Liver (tissue), 9 donors: ENCODE results near the gene NAT16. TPM values are rescaled to one million over a fixed set of nuclear protein-coding genes. Genes with fewer than 3 reads are reported as not detected.
A peak's percentile ranks its signal among the peaks of the same experiment; 100 is the strongest.

Experiments used
- DNase-seq: peaks from one replicate; pipeline ENCODE4 v3.0.0-alpha.2; 2017; ENCODE audit warnings: low spot score
- H3K27ac ChIP-seq, 2 donors: one replicate each; pipeline ENCODE4 v1.7.0; 2013; ENCODE audit warnings: inconsistent platforms in 2 of 2, low read length in 2 of 2, control low read depth in 1 of 2, low read depth in 1 of 2, mild to moderate bottlenecking in 1 of 2
- H3K27me3 ChIP-seq, 4 donors: one replicate each; pipeline versions ENCODE4 v1.6.1 to v1.7.0; 2013; ENCODE audit warnings: low read length in 3 of 4, inconsistent platforms in 1 of 4, mild to moderate bottlenecking in 1 of 4, moderate library complexity in 1 of 4; ENCODE audit not compliant: control insufficient read depth in 4 of 4, insufficient read depth in 4 of 4
- H3K36me3 ChIP-seq, 4 donors: one replicate each; pipeline versions ENCODE4 v1.6.1 to v1.7.0; 2013; ENCODE audit warnings: low read length in 3 of 4, mild to moderate bottlenecking in 3 of 4, low read depth in 1 of 4, moderate library complexity in 1 of 4; ENCODE audit not compliant: control insufficient read depth in 4 of 4, insufficient read depth in 3 of 4
- H3K4me1 ChIP-seq, 4 donors: one replicate each; pipeline versions ENCODE4 v1.6.1 to v1.7.0; 2013; ENCODE audit warnings: low read length in 3 of 4, mild to moderate bottlenecking in 3 of 4, moderate library complexity in 1 of 4; ENCODE audit not compliant: control insufficient read depth in 4 of 4, insufficient read depth in 4 of 4
- H3K4me3 ChIP-seq, 3 donors: one replicate each; pipeline versions ENCODE4 v1.6.1 to v1.7.0; 2013; ENCODE audit warnings: low read length in 3 of 3, control low read depth in 1 of 3, low read depth in 1 of 3, mild to moderate bottlenecking in 1 of 3
- H3K9ac ChIP-seq, 2 donors: one replicate each; pipeline ENCODE4 v1.7.0; 2013; ENCODE audit warnings: low read length in 2 of 2, mild to moderate bottlenecking in 2 of 2, moderate library complexity in 2 of 2, control low read depth in 1 of 2, low read depth in 1 of 2
- H3K9me3 ChIP-seq, 4 donors: one replicate each; pipeline versions ENCODE4 v1.6.1 to v1.7.0; 2013; ENCODE audit warnings: low read length in 3 of 4; ENCODE audit not compliant: control insufficient read depth in 4 of 4
- ATF3 ChIP-seq: IDR thresholded peaks from 2 replicates; pipeline ENCODE4 v1.6.1; 2016; ENCODE audit warnings: antibody characterized with exemption
- CTCF ChIP-seq: fragments of 150-350 bp; IDR thresholded peaks from 2 replicates; pipeline ENCODE4 v1.5.1; 2017; ENCODE audit warnings: improper control_type of control experiment, low read depth, low read length; ENCODE audit not compliant: missing input control
- EGR1 ChIP-seq, 2 donors: IDR thresholded peaks; 2 replicates each; pipeline ENCODE4 v1.6.1; 2016 to 2018; ENCODE audit warnings: antibody characterized with exemption in 2 of 2, low read depth in 2 of 2
- FOXA1 ChIP-seq: IDR thresholded peaks from 2 replicates; pipeline ENCODE4 v1.6.1; 2016; ENCODE audit warnings: antibody characterized with exemption
- GABPA ChIP-seq, 2 donors: IDR thresholded peaks in 1 of 2; conservative IDR thresholded peaks in 1 of 2; 2 replicates each; pipeline ENCODE4 v1.6.1; 2016; ENCODE audit warnings: antibody characterized with exemption in 2 of 2, mild to moderate bottlenecking in 1 of 2, moderate library complexity in 1 of 2
- HNF4A ChIP-seq, 2 donors: conservative IDR thresholded peaks; 2 replicates each; pipeline ENCODE4 v1.6.1; 2016; ENCODE audit warnings: antibody characterized with exemption in 2 of 2, mild to moderate bottlenecking in 2 of 2
- HNF4G ChIP-seq: IDR thresholded peaks from 2 replicates; pipeline ENCODE4 v1.6.1; 2016; ENCODE audit warnings: antibody characterized with exemption
- JUND ChIP-seq, 2 donors: IDR thresholded peaks; 2 replicates each; pipeline ENCODE4 v1.6.1; 2016; ENCODE audit warnings: antibody characterized with exemption in 2 of 2
- NR2F2 ChIP-seq: IDR thresholded peaks from 2 replicates; pipeline ENCODE4 v1.6.1; 2016; ENCODE audit warnings: antibody characterized with exemption
- RAD21 ChIP-seq, 2 donors: IDR thresholded peaks; 2 replicates each; pipeline ENCODE4 v1.6.1; 2016; ENCODE audit warnings: antibody characterized with exemption in 2 of 2, mild to moderate bottlenecking in 2 of 2
- REST ChIP-seq: IDR thresholded peaks from 2 replicates; pipeline ENCODE4 v1.6.1; 2016; ENCODE audit warnings: antibody characterized with exemption, mild to moderate bottlenecking
- SP1 ChIP-seq: IDR thresholded peaks from 2 replicates; pipeline ENCODE4 v1.6.1; 2018; ENCODE audit warnings: antibody characterized with exemption, mild to moderate bottlenecking
- TAF1 ChIP-seq: conservative IDR thresholded peaks from 2 replicates; pipeline ENCODE4 v1.6.1; 2016; ENCODE audit warnings: antibody characterized with exemption, mild to moderate bottlenecking
- WGBS: extraction: QIAGEN DNeasy Blood & Tissue Kit; methylation state at CpG from one replicate; pipeline ENCODE4 v1.1.7; 2013; 5-methylcytosine and 5-hydroxymethylcytosine counted together
- polyA plus RNA-seq, 2 donors: library from polyadenylated mRNA; stranded (reverse) in 1 of 2; unstranded in 1 of 2; fragments of 200-250 nt in 1 of 2; fragments of >200 nt in 1 of 2; fragmentation: Nextera tagmentation in 1 of 2; extraction: Ambion mirVana in 1 of 2; gene quantifications; one replicate each; pipeline versions ENCODE4 v1.2.1 to v1.2.3, GENCODE V29; 2013 to 2015
- total RNA-seq, 2 donors: library from RNA; depleted of rRNA; stranded (reverse); fragments of >200 nt; gene quantifications; one replicate each; pipeline ENCODE4 v1.2.3, GENCODE V29; 2014
- TF ChIP-seq, protein P1 (sequence below): IDR thresholded peaks from 2 replicates; pipeline ENCODE4 v1.6.1; 2016; ENCODE audit warnings: antibody characterized with exemption
- donor health status: healthy.
- donor health status: healthy.
- donor health status: healthy.
- donor health status: healthy.
- donor health status: healthy.

The NAT16 gene
- total and polyA plus RNA-seq, 4 donors: not detected

DNA sequence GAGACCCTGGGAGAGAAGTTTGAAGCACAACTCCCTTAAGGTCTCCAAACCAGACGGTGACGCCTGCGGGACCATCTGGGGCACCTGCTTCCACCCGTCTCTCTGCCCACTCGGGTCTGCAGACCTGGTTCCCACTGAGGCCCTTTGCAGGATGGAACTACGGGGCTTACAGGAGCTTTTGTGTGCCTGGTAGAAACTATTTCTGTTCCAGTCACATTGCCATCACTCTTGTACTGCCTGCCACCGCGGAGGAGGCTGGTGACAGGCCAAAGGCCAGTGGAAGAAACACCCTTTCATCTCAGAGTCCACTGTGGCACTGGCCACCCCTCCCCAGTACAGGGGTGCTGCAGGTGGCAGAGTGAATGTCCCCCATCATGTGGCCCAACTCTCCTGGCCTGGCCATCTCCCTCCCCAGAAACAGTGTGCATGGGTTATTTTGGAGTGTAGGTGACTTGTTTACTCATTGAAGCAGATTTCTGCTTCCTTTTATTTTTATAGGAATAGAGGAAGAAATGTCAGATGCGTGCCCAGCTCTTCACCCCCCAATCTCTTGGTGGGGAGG is 42.4 kb downstream of the NAT16 start:
- Histone ChIP-seq H3K9me3 (no peaks in the 10 kb centered on the region), H3K9ac (peak overlapping the region in 1 of 2 donors; percentile 36), H3K4me3 (no peak overlapping the region), H3K4me1 (peaks cover 0 to 6% (median under 1%) of the 10 kb centered on the region in 4 donors), H3K36me3 (peaks cover 5 to 17% (median 14%) of the 10 kb centered on the region in 4 donors), H3K27ac (peak overlapping the region; percentile 65), H3K27me3 (no peaks in the 10 kb centered on the region)
- TF ChIP-seq HNF4A (conservative IDR thresholded peaks at IDR 0.05) (peak; percentile 12 to 46), REST (no peak)
- WGBS: 70% methylated on average over 9 of the region's 9 CpGs
- DNase-seq: no peak

DNA sequence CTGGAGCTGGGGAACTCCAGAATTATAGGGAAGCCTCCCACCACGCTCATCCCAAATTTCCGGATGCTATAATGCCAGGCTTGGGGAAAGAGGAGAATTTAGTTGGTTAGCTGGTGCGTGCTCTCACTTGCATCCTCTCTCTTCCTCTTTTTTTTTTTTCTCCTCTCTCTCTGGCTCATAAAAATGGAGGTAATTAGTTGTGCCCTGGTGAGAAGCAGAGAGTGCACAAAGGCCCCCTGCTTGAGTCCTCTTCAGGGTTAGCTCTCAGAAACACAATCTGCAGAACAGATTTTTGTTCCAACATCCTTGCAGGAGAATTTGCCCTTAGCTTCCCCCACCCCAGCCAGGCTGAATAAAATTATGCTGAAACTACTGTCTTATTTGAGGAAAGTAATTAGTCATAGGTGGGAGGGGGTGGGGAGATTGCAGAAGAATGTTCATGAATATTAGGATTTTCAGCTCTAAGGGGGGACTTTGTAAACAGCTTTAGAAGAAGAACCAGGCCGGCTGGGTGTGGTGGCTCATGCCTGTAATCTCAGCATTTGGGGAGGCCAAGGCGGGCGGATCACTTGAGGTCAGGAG is 45.6 kb downstream of the NAT16 start:
- no peak overlapping the region for H3K4me3 ChIP-seq
- peaks cover 5 to 35% (median 24%) of the 10 kb centered on the region in 4 donors for H3K36me3 ChIP-seq
- H3K9ac ChIP-seq: no peak overlapping the region
- no peaks in the 10 kb centered on the region for H3K9me3 ChIP-seq
- peaks cover 0 to 6% (median under 1%) of the 10 kb centered on the region in 4 donors for H3K4me1 ChIP-seq
- peak overlapping the region in 1 of 2 donors; percentile 5 for H3K27ac ChIP-seq
- H3K27me3 ChIP-seq: no peaks in the 10 kb centered on the region
- no peak for DNase-seq
- 88% methylated on average over 6 of the region's 6 CpGs for WGBS
- no peak for TF ChIP-seq EGR1 (IDR thresholded peaks at IDR 0.05; ENCODE audit: low read depth in 2 of 2)
- no peak for TF ChIP-seq HNF4A (conservative IDR thresholded peaks at IDR 0.05)
- TF ChIP-seq NR2F2: no peak
- no peak for TF ChIP-seq RAD21 (IDR thresholded peaks at IDR 0.05)
- TF ChIP-seq TAF1: no peak
- no peak for TF ChIP-seq CTCF
- no peak for TF ChIP-seq SP1
- no peak for TF ChIP-seq FOXA1
- TF ChIP-seq GABPA (IDR thresholded peaks at IDR 0.05 in 1 of 2, conservative IDR thresholded peaks at IDR 0.05 in 1 of 2): no peak
- no peak for TF ChIP-seq JUND (IDR thresholded peaks at IDR 0.05)
- TF ChIP-seq REST: no peak
- TF ChIP-seq ATF3: no peak
- no peak for TF ChIP-seq HNF4G
- TF ChIP-seq, protein P1, sequence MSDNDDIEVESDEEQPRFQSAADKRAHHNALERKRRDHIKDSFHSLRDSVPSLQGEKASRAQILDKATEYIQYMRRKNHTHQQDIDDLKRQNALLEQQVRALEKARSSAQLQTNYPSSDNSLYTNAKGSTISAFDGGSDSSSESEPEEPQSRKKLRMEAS: no peak
